ENCODE results near the gene CD33. TPM values are rescaled to one million over a fixed set of nuclear protein-coding genes. Genes with fewer than 3 reads are reported as not detected.

CD33 gene
- total RNA-seq, 4 donors from 2014 or later = 1.8 to 7.0 (median 2.8) TPM

DNA sequence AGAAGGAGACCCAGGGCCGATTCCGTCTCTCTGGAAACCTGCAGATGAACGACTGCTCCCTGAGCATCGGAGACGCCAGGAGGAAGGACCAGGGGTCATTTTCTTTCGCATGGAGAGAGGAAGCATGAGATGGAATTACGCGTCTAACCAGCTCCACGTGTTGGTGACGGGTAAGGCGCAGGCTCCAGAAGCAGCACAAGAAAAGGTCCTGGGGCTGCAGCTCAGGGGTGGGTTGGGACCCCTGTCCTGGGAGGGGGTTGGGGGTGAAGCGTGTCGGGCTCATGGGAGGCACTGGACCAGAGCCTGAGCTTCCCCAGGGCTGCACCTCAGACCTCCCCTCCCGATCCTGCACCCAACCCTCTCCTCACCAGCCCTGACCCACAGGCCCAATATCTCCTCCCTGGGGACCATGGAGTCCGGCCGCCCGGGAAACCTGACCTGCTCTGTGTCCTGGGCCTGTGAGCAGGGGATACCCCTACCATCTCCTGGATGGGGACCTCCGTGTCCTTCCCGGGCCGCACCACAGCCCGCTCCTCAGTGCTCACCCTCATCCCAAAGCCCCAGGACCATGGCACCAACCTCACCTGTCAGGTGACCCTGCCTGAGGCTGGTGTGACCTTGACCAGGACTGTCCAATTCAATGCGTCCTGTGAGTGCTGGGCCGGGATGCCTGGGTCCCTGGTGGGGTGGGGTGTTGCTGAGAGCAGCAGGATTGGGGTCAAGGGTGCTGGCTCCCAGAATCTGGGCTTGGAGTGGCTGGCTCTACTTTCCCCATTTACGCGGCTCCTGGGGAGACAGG lies 39.6 kb upstream of the CD33 start:
- Histone ChIP-seq H3K27me3 (peaks cover 49% of the 10 kb centered on the region), H3K27ac (no peak overlapping the region), H3K9me3 (no peaks in the 10 kb centered on the region), H3K36me3 (no peaks in the 10 kb centered on the region), H3K4me3 (no peak overlapping the region), H3K4me1 (no peaks in the 10 kb centered on the region)
- WGBS, 2 donors (ENCODE audit: low coverage in 1 of 2) = 81% methylated on average over 8 of the region's 25 CpGs; no CpG with 5 or more reads in 1 of the 2 donors
- no peak for ATAC-seq
- TF ChIP-seq POLR2AphosphoS5 (IDR thresholded peaks at IDR 0.05) (no peak), EP300 (IDR thresholded peaks at IDR 0.05) (no peak), POLR2A (IDR thresholded peaks at IDR 0.05) (no peak)
- TF ChIP-seq, protein P1, sequence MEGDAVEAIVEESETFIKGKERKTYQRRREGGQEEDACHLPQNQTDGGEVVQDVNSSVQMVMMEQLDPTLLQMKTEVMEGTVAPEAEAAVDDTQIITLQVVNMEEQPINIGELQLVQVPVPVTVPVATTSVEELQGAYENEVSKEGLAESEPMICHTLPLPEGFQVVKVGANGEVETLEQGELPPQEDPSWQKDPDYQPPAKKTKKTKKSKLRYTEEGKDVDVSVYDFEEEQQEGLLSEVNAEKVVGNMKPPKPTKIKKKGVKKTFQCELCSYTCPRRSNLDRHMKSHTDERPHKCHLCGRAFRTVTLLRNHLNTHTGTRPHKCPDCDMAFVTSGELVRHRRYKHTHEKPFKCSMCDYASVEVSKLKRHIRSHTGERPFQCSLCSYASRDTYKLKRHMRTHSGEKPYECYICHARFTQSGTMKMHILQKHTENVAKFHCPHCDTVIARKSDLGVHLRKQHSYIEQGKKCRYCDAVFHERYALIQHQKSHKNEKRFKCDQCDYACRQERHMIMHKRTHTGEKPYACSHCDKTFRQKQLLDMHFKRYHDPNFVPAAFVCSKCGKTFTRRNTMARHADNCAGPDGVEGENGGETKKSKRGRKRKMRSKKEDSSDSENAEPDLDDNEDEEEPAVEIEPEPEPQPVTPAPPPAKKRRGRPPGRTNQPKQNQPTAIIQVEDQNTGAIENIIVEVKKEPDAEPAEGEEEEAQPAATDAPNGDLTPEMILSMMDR (IDR thresholded peaks at IDR 0.05) = no peak

DNA sequence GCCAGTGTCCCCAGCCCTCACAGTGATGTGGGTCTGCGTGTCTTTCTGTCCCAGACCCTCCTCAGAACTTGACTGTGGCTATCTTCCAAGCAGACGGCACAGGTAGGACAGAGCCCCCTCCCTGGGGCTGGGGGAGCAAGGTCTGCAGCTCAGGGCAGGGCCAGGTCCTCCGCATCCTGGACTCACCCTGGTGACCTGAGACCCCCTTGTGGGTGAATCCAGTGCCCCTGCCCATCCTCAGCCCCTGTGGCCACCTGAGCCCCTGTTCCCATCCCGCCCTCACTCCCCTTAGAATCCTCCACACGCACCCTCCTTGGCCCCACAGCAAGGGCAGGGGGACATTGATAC lies 39.0 kb upstream of the CD33 start:
- H3K4me1 ChIP-seq = no peaks in the 10 kb centered on the region
- WGBS, 2 donors (ENCODE audit: low coverage in 1 of 2) = 100% methylated on average over 1 of the region's 5 CpGs; no CpG with 5 or more reads in 1 of the 2 donors
- ATAC-seq = no peak
- H3K27me3 ChIP-seq = peaks cover 49% of the 10 kb centered on the region
- H3K27ac ChIP-seq = no peak overlapping the region
- H3K4me3 ChIP-seq = no peak overlapping the region
- no peak for TF ChIP-seq EP300 (IDR thresholded peaks at IDR 0.05)
- TF ChIP-seq POLR2A (IDR thresholded peaks at IDR 0.05) = no peak
- TF ChIP-seq, protein P1 (IDR thresholded peaks at IDR 0.05) = no peak
- no peak for TF ChIP-seq POLR2AphosphoS5 (IDR thresholded peaks at IDR 0.05)
- no peaks in the 10 kb centered on the region for H3K36me3 ChIP-seq
- no peaks in the 10 kb centered on the region for H3K9me3 ChIP-seq

DNA sequence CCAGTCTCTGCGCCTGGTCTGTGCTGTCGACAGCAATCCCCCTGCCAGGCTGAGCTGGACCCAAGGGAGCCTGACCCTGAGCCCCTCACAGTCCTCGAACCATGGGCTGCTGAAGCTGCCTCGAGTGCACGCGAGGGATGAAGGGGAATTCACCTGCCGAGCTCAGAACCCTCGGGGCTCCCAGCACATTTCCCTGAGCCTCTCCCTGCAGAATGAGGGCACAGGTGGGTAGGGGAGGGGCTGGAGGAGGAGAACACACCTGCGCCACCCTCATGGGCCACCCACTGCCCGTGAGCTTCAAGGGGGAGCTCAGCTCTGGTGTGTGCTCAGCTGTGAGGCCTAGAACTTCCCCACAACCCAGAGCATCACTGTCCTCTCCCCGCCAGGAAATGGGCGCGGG lies 38.6 kb upstream of the CD33 start:
- WGBS, 2 donors (ENCODE audit: low coverage in 1 of 2) = 57% methylated on average over 2 of the region's 13 CpGs; no CpG with 5 or more reads in 1 of the 2 donors
- Histone ChIP-seq H3K27ac (no peak overlapping the region), H3K27me3 (peaks cover 48% of the 10 kb centered on the region), H3K4me1 (no peaks in the 10 kb centered on the region), H3K4me3 (no peak overlapping the region), H3K36me3 (no peaks in the 10 kb centered on the region), H3K9me3 (no peaks in the 10 kb centered on the region)
- ATAC-seq = no peak
- TF ChIP-seq POLR2A (IDR thresholded peaks at IDR 0.05) (no peak), EP300 (IDR thresholded peaks at IDR 0.05) (no peak), POLR2AphosphoS5 (IDR thresholded peaks at IDR 0.05) (no peak)
- TF ChIP-seq, protein P1 (IDR thresholded peaks at IDR 0.05) = no peak

GRCh38 chr19:51187395-51188226 lies 37.3 kb upstream of the CD33 start:
- Histone ChIP-seq H3K4me3 (no peak overlapping the region), H3K27me3 (peaks cover 43% of the 10 kb centered on the region), H3K9me3 (no peaks in the 10 kb centered on the region), H3K36me3 (no peaks in the 10 kb centered on the region), H3K4me1 (no peaks in the 10 kb centered on the region), H3K27ac (no peak overlapping the region)
- ATAC-seq = no peak
- TF ChIP-seq POLR2A (IDR thresholded peaks at IDR 0.05) = no peak
- TF ChIP-seq EP300 (IDR thresholded peaks at IDR 0.05) = no peak
- no peak for TF ChIP-seq POLR2AphosphoS5 (IDR thresholded peaks at IDR 0.05)
- TF ChIP-seq, protein P1 (IDR thresholded peaks at IDR 0.05) = no peak
- 76 to 82% methylated on average over 3 of the region's 11 CpGs for WGBS, 2 donors (ENCODE audit: low coverage in 1 of 2)

All from gastroesophageal sphincter (tissue), 4 donors.